Calu3 (cell line): Measurements from ENCODE around the gene CD81. TPM values are rescaled to one million over a fixed set of nuclear protein-coding genes. Genes with fewer than 3 reads are reported as not detected.

Experiments used
- BruUV-seq: library from RNA; stranded (reverse); fragments of 400-500 nt; replicated peaks from 2 replicates; lab custom pipeline; 2021; lab: Mats Ljungman, UMichigan
- CTCF ChIA-PET: fragments of 300-600 bp; sonication (Branson Sonifier 250); formaldehyde crosslinking; loops from one replicate; lab custom pipeline; 2022; ENCODE audit warnings: antibody characterized with exemption; lab: Charles Lee
- DNase-seq: peaks from one replicate; pipeline ENCODE4 v3.0.0; 2022
- H3K27ac Mint-ChIP-seq: one replicate; pipeline ENCODE4 v1.8.0; 2022; ENCODE audit warnings: mixed read lengths; ENCODE audit not compliant: unreplicated experiment
- H3K27me3 Mint-ChIP-seq: one replicate; pipeline ENCODE4 v1.8.0; 2022; ENCODE audit warnings: mixed read lengths; ENCODE audit not compliant: unreplicated experiment
- H3K36me3 Mint-ChIP-seq: one replicate; pipeline ENCODE4 v1.8.0; 2022; ENCODE audit warnings: mild to moderate bottlenecking, moderate library complexity, mixed read lengths; ENCODE audit not compliant: insufficient read depth, unreplicated experiment
- H3K4me1 Mint-ChIP-seq: one replicate; pipeline ENCODE4 v1.8.0; 2022; ENCODE audit warnings: mild to moderate bottlenecking, low read depth, mixed read lengths; ENCODE audit not compliant: unreplicated experiment
- H3K4me3 Mint-ChIP-seq: one replicate; pipeline ENCODE4 v1.8.0; 2022; ENCODE audit warnings: mild to moderate bottlenecking, low read depth, moderate library complexity, mixed read lengths; ENCODE audit not compliant: unreplicated experiment
- H3K9me3 Mint-ChIP-seq: one replicate; pipeline ENCODE4 v1.8.0; 2022; ENCODE audit warnings: low read depth, mixed read lengths; ENCODE audit not compliant: unreplicated experiment
- CTCF ChIP-seq: fragments of 200-600 bp; IDR thresholded peaks from one replicate; pipeline ENCODE4 v1.8.0; 2022; ENCODE audit warnings: antibody characterized with exemption; ENCODE audit not compliant: unreplicated experiment
- intact Hi-C: fragments of 100-400 bp; cut with micrococcal nuclease; formaldehyde crosslinking; loops from one replicate; pipeline ENCODE4 v1.10.0; 2022; ENCODE audit not compliant: unreplicated experiment
- total RNA-seq: library from RNA; stranded (reverse); gene quantifications from 2 replicates; pipeline ENCODE4 v1.2.3, GENCODE V29; 2022

The CD81 gene
- total RNA-seq, 1 experiment from 2014 or later: 283 TPM

- no peak overlapping the region for H3K4me3 Mint-ChIP-seq
- H3K4me1 Mint-ChIP-seq: no peaks in the 10 kb centered on the region
- H3K36me3 Mint-ChIP-seq: no peaks in the 10 kb centered on the region
- H3K9me3 Mint-ChIP-seq: no peaks in the 10 kb centered on the region
- CTCF ChIA-PET: interaction anchor here (0.6 kb wide), 1 partner anchor 63 kb away, joined by 3 read pairs; no protein-coding TSS in a partner anchor
- BruUV-seq: no TSS peak
- H3K27me3 Mint-ChIP-seq: peaks cover 34% of the 10 kb centered on the region
- no peak for TF ChIP-seq CTCF
- intact Hi-C loops: no loop called here
- no peak overlapping the region for H3K27ac Mint-ChIP-seq
- DNase-seq: no peak
These were observed 8.3 kb upstream of the CD81 start for GRCh38 chr11:2368851-2369180.

GRCh38 chr11:2369320-2369719 lies 7.8 kb upstream of the CD81 start:
- H3K4me3 Mint-ChIP-seq: no peak overlapping the region
- no peaks in the 10 kb centered on the region for H3K36me3 Mint-ChIP-seq
- TF ChIP-seq CTCF: no peak
- H3K9me3 Mint-ChIP-seq: no peaks in the 10 kb centered on the region
- no TSS peak for BruUV-seq
- H3K27me3 Mint-ChIP-seq: peaks cover 29% of the 10 kb centered on the region
- intact Hi-C loops: no loop called here
- DNase-seq: no peak
- H3K27ac Mint-ChIP-seq: no peak overlapping the region
- CTCF ChIA-PET: interaction anchor here (0.6 kb wide), 1 partner anchor 64 kb away, joined by 3 read pairs; no protein-coding TSS in a partner anchor
- no peaks in the 10 kb centered on the region for H3K4me1 Mint-ChIP-seq

GRCh38 chr11:2369896-2370295 lies 7.2 kb upstream of the CD81 start:
- CTCF ChIA-PET: interaction anchor here (0.7 kb wide), 1 partner anchor 1099 kb away, joined by 4 read pairs; no protein-coding TSS in a partner anchor
- H3K9me3 Mint-ChIP-seq: no peaks in the 10 kb centered on the region
- no peak for DNase-seq
- no peaks in the 10 kb centered on the region for H3K36me3 Mint-ChIP-seq
- H3K4me3 Mint-ChIP-seq: no peak overlapping the region
- TF ChIP-seq CTCF: no peak
- peaks cover 27% of the 10 kb centered on the region for H3K27me3 Mint-ChIP-seq
- no peak overlapping the region for H3K27ac Mint-ChIP-seq
- BruUV-seq: no TSS peak
- intact Hi-C loops: no loop called here
- peaks cover 2% of the 10 kb centered on the region for H3K4me1 Mint-ChIP-seq

GRCh38 chr11:2374456-2375201 lies 2.5 kb upstream of the CD81 start:
- Mint-ChIP-seq H3K4me3 (no peak overlapping the region), H3K27ac (no peak overlapping the region), H3K27me3 (no peaks in the 10 kb centered on the region), H3K9me3 (no peaks in the 10 kb centered on the region), H3K4me1 (peaks cover 19% of the 10 kb centered on the region), H3K36me3 (peaks cover 35% of the 10 kb centered on the region)
- DNase-seq: no peak
- CTCF ChIA-PET: interaction anchor here (0.6 to 1.9 kb wide), 3 partner anchors 8 to 69 kb away, joined by 3 to 6 read pairs (median 4); no protein-coding TSS in a partner anchor
- no peak for TF ChIP-seq CTCF
- BruUV-seq: no TSS peak
- intact Hi-C loops: no loop called here
